ENCODE results near the gene RAB6B.

Gene RAB6B

DNA sequence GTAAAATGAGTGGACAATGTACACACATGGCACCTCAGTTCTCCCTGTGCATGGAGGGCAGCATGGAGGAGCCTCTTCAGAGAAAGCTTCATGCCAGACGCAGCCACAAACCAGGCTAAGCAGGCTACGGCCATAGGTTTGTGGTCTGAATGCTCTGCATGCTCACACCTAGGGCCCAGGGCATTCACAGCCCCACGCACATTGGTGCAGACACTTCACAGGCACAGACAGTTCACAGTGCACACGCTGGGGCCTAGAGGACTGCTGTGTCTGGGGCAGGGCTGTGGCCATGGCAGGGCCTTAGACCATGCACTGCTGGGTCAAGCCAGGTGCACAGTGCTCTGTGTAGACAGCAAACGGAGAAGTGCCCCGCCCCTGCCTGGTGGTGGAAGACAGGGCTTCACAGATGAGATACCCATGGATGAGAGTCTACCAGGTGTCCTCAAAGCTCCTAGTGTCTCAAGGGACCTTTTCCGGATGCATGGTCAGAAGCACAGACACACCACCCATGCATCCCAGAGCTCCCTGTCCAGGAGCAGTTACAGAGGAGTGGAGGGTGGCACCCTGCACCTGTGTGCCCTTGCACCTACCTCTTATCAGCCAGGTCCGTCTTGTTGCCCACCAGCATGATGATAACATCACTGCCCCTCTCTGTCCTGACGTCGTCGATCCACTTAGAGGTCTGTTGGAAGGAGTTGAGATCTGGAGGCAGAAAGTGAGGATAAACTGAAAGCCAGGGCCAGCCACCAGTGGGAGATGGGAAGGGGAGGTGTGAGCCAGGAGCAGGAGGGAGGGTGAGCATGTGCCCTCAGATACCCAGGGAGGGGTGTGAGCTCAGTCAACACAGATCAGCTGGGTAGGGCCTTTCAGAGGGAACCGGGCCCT lies 56.5 kb downstream of the RAB6B start:
- Histone ChIP-seq H3K27ac (ENCODE audit: low read depth, low read length) (no peak overlapping the region), H3K4me1 (ENCODE audit: control insufficient read depth, insufficient read depth, low read length) (no peaks in the 10 kb centered on the region), H3K9ac (ENCODE audit: low read length) (no peak overlapping the region), H3K4me3 (ENCODE audit: low read length) (no peak overlapping the region), H3K36me3 (ENCODE audit: control insufficient read depth, insufficient read depth, low read length) (no peaks in the 10 kb centered on the region), H3K27me3 (ENCODE audit: control insufficient read depth, insufficient read depth, low read length) (no peaks in the 10 kb centered on the region)

DNA sequence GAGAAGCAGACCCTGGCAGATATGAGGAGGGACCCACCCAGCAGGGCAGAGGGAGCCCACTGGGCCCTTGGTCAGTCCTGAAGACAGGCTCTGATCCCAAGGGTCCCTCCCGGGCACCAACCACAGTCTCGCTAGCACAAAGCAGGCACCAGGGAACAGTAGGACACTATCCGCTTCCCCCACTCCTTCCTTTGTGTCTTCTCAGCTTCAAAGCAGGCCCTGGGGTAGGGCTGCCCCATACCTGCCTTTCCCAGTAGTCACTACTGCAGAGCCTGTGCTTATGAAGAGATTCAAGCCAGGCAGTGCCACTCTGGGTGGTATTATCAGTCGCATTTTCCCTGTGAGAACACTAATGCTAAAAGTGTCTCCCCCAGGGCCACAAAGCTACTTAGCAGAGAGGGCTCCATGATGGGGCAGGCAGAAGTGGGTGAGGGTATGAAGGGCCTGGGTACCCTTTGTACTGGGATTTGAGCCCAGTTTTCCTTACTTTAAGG lies 57.3 kb downstream of the RAB6B start:
- Histone ChIP-seq H3K4me1 (ENCODE audit: control insufficient read depth, insufficient read depth, low read length) (no peaks in the 10 kb centered on the region), H3K27me3 (ENCODE audit: control insufficient read depth, insufficient read depth, low read length) (no peaks in the 10 kb centered on the region), H3K27ac (ENCODE audit: low read depth, low read length) (no peak overlapping the region), H3K36me3 (ENCODE audit: control insufficient read depth, insufficient read depth, low read length) (no peaks in the 10 kb centered on the region), H3K4me3 (ENCODE audit: low read length) (no peak overlapping the region), H3K9ac (ENCODE audit: low read length) (no peak overlapping the region)

DNA sequence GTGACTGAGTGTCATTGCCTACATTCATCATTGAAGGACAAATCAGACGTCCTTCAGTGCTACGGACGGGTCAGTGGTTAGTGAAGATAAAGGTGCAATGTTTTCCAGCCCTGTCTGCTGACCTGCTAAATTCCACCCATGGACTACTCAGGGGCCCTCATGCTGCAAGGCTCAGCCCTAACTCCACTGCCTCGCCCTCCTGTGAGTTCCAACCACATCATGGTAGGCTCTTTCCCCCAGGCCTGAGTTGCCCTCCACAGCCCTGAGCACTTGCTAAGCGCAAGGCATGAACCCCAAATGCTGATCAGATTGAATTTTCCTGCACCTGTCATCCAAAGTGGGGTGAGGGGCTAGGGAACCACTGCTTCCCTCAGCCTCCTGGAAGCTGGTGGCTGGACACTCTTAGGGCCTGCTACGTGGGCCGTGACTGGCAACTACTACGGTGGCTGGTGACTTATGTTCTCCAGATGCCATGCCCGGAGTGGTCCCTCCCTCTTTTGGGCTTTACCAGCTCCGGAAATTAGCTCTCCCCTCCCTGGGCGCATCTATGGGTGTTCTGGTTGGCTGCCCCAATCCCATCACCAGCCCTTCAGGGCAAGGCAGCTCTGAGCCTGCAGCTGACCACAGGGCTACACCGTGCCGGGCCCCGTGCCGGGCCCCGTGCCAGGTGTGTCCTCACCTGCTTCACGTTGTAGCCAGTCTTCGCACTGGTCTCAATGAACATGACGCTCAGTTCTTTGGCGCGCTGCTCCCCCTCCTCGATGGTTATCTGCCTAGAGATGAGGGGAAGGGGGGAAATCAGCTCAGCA lies 58.0 kb downstream of the RAB6B start:
- H3K4me1 ChIP-seq (ENCODE audit: control insufficient read depth, insufficient read depth, low read length) = no peaks in the 10 kb centered on the region
- no peaks in the 10 kb centered on the region for H3K36me3 ChIP-seq (ENCODE audit: control insufficient read depth, insufficient read depth, low read length)
- H3K27me3 ChIP-seq (ENCODE audit: control insufficient read depth, insufficient read depth, low read length) = no peaks in the 10 kb centered on the region
- H3K27ac ChIP-seq (ENCODE audit: low read depth, low read length) = no peak overlapping the region
- H3K9ac ChIP-seq (ENCODE audit: low read length) = no peak overlapping the region
- H3K4me3 ChIP-seq (ENCODE audit: low read length) = no peak overlapping the region

DNA sequence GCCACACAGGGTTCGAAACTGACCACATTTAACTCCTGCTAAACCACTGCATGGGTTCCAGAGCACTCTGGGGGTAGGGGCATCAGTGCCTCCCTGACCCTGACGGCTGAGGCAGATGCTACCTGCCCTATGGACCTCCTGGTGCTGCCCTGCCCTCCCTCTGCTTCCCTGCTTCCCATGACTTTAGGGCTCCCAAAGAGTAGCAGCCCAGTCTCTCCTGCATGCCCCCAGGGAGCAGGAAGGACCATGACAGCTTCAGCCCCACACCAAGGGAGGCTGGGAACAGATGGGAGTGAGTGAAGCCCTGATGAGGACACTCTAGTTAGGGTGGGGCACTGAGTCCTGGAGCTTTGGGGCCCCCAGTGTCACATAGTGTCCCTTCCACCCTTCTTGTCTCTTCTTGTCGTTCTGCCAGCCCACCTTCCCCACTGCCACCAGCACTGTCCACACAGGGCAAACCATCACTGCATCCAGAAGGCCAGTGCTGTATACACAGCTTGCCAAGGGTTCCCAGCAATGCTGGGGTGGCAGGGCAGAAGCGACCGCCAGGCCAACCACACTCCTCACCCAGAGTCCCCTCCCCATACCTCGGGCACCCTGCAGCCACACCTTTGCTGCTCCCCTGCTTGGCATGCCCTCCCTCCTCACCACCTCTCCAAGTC lies 59.1 kb downstream of the RAB6B start:
- no peak overlapping the region for H3K27ac ChIP-seq (ENCODE audit: low read depth, low read length)
- no peaks in the 10 kb centered on the region for H3K4me1 ChIP-seq (ENCODE audit: control insufficient read depth, insufficient read depth, low read length)
- H3K36me3 ChIP-seq (ENCODE audit: control insufficient read depth, insufficient read depth, low read length) = no peaks in the 10 kb centered on the region
- H3K4me3 ChIP-seq (ENCODE audit: low read length) = no peak overlapping the region
- H3K9ac ChIP-seq (ENCODE audit: low read length) = no peak overlapping the region
- H3K27me3 ChIP-seq (ENCODE audit: control insufficient read depth, insufficient read depth, low read length) = no peaks in the 10 kb centered on the region

DNA sequence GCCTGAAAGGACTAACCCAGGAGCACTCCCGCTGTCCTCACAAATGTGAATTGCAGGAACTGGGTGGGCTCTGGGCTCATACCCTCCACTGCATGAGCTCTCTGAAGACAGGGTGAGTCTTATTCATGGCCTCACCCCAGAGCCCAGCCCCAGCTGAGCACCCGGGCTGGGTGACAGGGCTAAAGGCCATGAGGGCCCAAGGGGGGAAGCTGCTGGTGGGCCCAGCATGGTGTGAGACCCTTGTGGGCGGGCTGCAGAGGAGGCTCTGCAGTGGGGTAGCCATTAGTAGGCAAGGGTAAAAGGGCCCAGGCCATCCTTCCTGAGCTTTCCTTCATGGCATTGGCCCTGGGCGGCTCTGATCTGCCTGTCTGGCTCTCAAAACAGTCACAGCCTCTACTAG lies 59.7 kb downstream of the RAB6B start:
- Histone ChIP-seq H3K27me3 (ENCODE audit: control insufficient read depth, insufficient read depth, low read length) (no peaks in the 10 kb centered on the region), H3K4me1 (ENCODE audit: control insufficient read depth, insufficient read depth, low read length) (no peaks in the 10 kb centered on the region), H3K36me3 (ENCODE audit: control insufficient read depth, insufficient read depth, low read length) (no peaks in the 10 kb centered on the region), H3K4me3 (ENCODE audit: low read length) (no peak overlapping the region), H3K27ac (ENCODE audit: low read depth, low read length) (no peak overlapping the region), H3K9ac (ENCODE audit: low read length) (no peak overlapping the region)

DNA sequence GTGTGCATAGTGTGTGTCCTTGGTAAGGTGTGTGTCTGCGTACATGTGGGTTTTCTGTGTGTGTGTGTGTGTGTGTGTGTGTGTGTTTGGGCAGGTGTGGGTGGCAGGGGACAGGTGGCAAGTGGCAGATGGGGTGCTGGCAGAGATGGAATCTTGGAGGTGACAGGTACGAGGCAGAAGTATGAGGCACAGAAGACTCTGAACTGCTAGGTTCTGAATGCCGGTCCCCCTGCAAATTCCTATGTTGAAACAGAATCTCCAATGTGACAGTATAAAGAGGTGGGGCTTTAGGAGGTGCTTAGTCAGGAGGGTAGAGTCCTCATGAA lies 60.3 kb downstream of the RAB6B start:
- no peak overlapping the region for H3K27ac ChIP-seq (ENCODE audit: low read depth, low read length)
- no peaks in the 10 kb centered on the region for H3K36me3 ChIP-seq (ENCODE audit: control insufficient read depth, insufficient read depth, low read length)
- no peak overlapping the region for H3K4me3 ChIP-seq (ENCODE audit: low read length)
- no peaks in the 10 kb centered on the region for H3K4me1 ChIP-seq (ENCODE audit: control insufficient read depth, insufficient read depth, low read length)
- H3K9ac ChIP-seq (ENCODE audit: low read length) = no peak overlapping the region
- H3K27me3 ChIP-seq (ENCODE audit: control insufficient read depth, insufficient read depth, low read length) = no peaks in the 10 kb centered on the region

DNA sequence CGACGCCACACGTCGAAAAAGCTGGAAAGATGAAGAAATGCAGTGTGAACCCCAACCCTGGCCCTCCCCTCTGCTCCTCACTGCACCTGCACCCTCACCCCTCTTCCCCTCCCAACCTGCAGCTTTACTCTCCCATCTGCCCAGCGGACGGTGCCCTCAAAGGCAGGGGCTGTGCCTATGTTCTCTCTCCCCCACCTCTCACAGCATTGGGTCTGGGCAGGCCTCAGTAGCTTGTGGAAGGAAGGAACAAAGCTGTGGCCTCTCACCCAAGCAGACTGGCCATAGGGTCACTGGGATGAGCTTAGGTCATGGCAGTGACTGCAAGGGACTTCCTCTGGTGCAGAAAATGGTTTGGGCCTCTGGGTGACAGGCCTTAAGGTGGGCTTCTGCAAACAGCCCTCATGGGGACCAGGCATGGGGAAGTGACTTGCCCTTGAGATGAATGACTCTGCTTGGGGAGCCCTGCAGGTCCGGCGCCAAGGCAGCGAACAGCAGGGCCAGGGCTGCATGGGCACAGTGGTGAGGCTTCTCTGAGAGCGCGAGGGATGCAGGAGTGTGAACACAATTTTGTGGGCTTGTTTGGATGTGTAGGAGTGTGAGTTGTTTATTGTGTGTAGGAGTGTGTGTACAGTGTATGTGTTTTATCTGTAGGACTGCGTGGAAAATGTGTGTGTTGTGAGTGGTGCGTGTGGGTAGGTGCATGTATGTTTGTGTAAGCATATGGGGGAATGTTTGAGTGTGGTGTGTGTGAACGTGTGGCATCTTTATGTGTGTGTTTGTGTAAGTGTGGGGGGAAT lies 60.9 kb downstream of the RAB6B start:
- no peak overlapping the region for H3K9ac ChIP-seq (ENCODE audit: low read length)
- no peak overlapping the region for H3K4me3 ChIP-seq (ENCODE audit: low read length)
- H3K27me3 ChIP-seq (ENCODE audit: control insufficient read depth, insufficient read depth, low read length) = no peaks in the 10 kb centered on the region
- H3K27ac ChIP-seq (ENCODE audit: low read depth, low read length) = no peak overlapping the region
- no peaks in the 10 kb centered on the region for H3K4me1 ChIP-seq (ENCODE audit: control insufficient read depth, insufficient read depth, low read length)
- no peaks in the 10 kb centered on the region for H3K36me3 ChIP-seq (ENCODE audit: control insufficient read depth, insufficient read depth, low read length)

DNA sequence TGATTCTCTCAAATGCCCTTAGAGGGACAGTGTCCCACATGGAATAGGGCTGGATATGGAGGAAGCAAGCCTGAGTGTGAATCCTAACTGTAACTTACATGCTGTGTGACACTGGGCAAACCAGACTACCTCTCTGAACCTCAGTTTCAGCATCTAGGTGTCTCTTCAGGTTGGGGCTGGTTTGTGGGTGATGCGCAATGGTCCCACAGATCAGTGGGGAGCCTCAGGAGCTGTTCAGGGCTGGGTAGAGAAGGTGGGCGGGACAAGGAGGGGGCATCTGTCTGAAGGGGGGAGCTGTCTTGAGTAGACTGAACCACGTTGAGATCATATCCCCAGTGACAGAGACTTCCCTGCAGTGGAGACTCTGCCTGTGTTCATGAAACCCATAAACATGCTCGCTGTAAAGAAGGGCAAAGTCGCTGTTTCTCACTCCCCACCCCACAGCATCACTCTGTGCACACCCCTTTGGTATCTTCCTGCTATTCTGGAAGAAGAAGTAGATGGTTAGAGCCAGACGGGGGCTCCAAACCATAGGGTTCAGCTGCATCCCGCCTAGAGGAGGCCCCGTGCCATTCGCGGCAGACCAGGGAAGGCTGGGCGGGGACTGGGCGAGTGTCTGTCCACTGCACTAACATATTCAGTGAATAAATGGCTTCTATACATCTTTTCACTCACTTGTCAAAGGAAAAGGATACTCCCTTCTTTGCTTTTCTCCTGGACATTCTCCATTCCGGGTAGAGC lies 61.6 kb downstream of the RAB6B start:
- H3K27me3 ChIP-seq (ENCODE audit: control insufficient read depth, insufficient read depth, low read length) = no peaks in the 10 kb centered on the region
- H3K27ac ChIP-seq (ENCODE audit: low read depth, low read length) = no peak overlapping the region
- no peaks in the 10 kb centered on the region for H3K4me1 ChIP-seq (ENCODE audit: control insufficient read depth, insufficient read depth, low read length)
- no peak overlapping the region for H3K9ac ChIP-seq (ENCODE audit: low read length)
- H3K36me3 ChIP-seq (ENCODE audit: control insufficient read depth, insufficient read depth, low read length) = no peaks in the 10 kb centered on the region
- H3K4me3 ChIP-seq (ENCODE audit: low read length) = no peak overlapping the region

DNA sequence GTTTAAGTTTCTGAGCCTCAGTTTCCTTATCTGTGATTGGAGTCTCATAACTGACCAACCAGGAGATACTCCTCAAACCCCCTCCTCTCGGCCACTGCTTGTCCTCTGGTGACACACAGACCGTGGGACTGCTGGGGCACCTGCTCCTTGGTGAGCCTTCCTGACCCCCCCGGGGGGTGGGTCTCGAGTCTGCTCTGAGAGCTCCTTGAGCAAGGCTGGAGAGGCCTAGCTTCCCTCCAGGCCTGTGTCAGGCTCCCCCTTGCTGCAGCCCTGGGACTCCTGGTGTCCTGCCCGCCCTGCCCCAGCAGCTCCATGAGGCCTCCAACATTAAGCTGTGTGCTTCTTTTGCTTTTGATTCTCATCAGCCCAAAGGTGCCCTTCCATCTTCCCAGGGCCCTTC lies 62.4 kb downstream of the RAB6B start:
- no peak overlapping the region for H3K4me3 ChIP-seq (ENCODE audit: low read length)
- no peak overlapping the region for H3K9ac ChIP-seq (ENCODE audit: low read length)
- no peaks in the 10 kb centered on the region for H3K27me3 ChIP-seq (ENCODE audit: control insufficient read depth, insufficient read depth, low read length)
- H3K27ac ChIP-seq (ENCODE audit: low read depth, low read length) = no peak overlapping the region
- H3K4me1 ChIP-seq (ENCODE audit: control insufficient read depth, insufficient read depth, low read length) = no peaks in the 10 kb centered on the region
- no peaks in the 10 kb centered on the region for H3K36me3 ChIP-seq (ENCODE audit: control insufficient read depth, insufficient read depth, low read length)

DNA sequence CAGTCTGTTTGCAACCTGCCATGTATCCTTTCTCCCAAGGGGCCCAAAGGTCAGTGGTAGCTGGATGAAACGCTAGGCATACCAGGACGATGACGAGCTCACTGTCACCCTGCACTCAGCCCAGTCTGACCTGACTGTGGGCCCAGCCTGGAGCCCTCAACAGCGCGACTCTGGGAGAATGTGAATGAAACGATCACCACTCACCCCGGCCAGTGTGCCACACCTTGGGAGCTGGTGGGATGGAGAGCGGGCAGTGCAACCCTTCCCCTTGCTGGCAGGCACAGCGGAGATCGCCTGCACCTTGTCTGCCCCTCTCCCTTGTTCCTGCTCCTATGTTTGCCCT lies 62.9 kb downstream of the RAB6B start:
- H3K36me3 ChIP-seq (ENCODE audit: control insufficient read depth, insufficient read depth, low read length) = no peaks in the 10 kb centered on the region
- H3K4me1 ChIP-seq (ENCODE audit: control insufficient read depth, insufficient read depth, low read length) = no peaks in the 10 kb centered on the region
- H3K9ac ChIP-seq (ENCODE audit: low read length) = no peak overlapping the region
- H3K27me3 ChIP-seq (ENCODE audit: control insufficient read depth, insufficient read depth, low read length) = no peaks in the 10 kb centered on the region
- H3K27ac ChIP-seq (ENCODE audit: low read depth, low read length) = no peak overlapping the region
- H3K4me3 ChIP-seq (ENCODE audit: low read length) = no peak overlapping the region

DNA sequence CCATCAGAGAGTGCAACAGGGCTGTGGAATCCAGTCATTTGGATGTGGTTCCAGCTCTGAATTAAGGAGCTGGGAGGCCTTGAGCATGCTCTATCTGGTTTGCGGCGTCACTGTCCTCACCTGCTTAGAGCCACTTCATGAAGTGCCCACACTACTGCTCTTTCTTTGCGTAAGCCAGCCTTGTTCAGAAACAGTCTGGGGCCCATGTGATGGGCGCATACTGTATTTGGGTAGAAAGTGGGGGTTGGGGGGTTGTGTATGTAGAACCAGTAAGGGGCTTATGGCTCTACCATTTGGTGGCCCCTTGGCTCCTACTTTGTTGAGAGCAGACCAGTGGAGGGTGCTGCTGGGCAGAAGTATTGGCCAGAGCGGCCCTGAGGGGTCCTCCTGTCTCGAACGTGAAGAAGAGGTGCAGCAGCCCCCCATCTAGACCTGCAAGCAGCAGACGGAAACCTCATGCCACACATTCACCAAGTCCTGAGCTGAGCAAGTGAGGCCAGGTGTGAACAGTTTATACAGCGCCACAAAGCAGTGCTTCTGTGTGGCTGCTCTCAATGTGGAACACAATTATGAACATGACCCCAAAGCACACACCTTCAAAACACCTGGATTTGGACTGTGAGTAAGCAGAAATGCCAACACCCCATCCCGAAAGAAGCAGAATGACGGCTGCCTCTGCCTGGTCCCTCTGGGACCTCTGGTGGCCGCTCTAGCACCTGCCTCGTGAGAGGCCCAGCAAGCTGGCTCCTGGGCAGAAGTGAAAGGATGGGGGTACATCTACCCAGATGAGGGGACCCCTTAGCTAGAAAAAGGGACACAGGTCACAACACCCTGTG lies 63.5 kb downstream of the RAB6B start:
- Histone ChIP-seq H3K4me1 (ENCODE audit: control insufficient read depth, insufficient read depth, low read length) (no peaks in the 10 kb centered on the region), H3K9ac (ENCODE audit: low read length) (no peak overlapping the region), H3K4me3 (ENCODE audit: low read length) (no peak overlapping the region), H3K27me3 (ENCODE audit: control insufficient read depth, insufficient read depth, low read length) (no peaks in the 10 kb centered on the region), H3K27ac (ENCODE audit: low read depth, low read length) (no peak overlapping the region), H3K36me3 (ENCODE audit: control insufficient read depth, insufficient read depth, low read length) (no peaks in the 10 kb centered on the region)
